Endothelial cell of umbilical vein (primary cell): ENCODE data around the gene SH3D19. TPM values are rescaled to one million over a fixed set of nuclear protein-coding genes. Genes with fewer than 3 reads are reported as not detected.

Experiments
- BruUV-seq: library from RNA; stranded (reverse); fragments of 400-500 nt; replicated peaks from 2 replicates; lab custom pipeline; 2021; lab: Mats Ljungman, UMichigan
- CTCF ChIA-PET: fragments of 300-600, 350-600 bp; sonication (Branson Sonifier 250); formaldehyde crosslinking; loops from one replicate; lab custom pipeline; 2021; ENCODE audit warnings: antibody characterized with exemption, inconsistent platforms; lab: Charles Lee
- POLR2A ChIA-PET: fragments of 300-600, 350-600 bp; sonication (Branson Sonifier 250); formaldehyde crosslinking; loops from one replicate; lab custom pipeline; 2021; ENCODE audit warnings: antibody characterized with exemption, inconsistent platforms; lab: Charles Lee
- DNase-seq: peaks from one replicate; pipeline ENCODE4 v3.0.0-alpha.2; 2011; ENCODE audit warnings: low read depth, low spot score
- FAIRE-seq: peaks from 2 replicates; lab custom pipeline; 2011; peaks lifted over from hg19 to GRCh38; lab: Jason Lieb, UNC
- H2AFZ ChIP-seq: 2 replicates; pipeline ENCODE4 v1.6.0; 2012; ENCODE audit warnings: low read depth, low read length, control low read depth, inconsistent platforms
- H3K27ac ChIP-seq: 2 replicates; pipeline ENCODE4 v1.5.1; 2011; ENCODE audit warnings: low read depth, mild to moderate bottlenecking, control low read depth, low read length, moderate library complexity; ENCODE audit not compliant: insufficient read depth
- H3K27me3 ChIP-seq, 2 experiments: 2 replicates each; pipeline versions ENCODE4 v1.6.0 to v1.6.1; 2011; ENCODE audit warnings: low read length in 2 of 2, mixed read lengths in 1 of 2; ENCODE audit not compliant: control insufficient read depth in 2 of 2, insufficient read depth in 2 of 2
- H3K36me3 ChIP-seq, 2 experiments: 2 replicates in 1 of 2; 3 replicates in 1 of 2; pipeline ENCODE4 v1.5.1; 2011; ENCODE audit warnings: low read length in 2 of 2, mild to moderate bottlenecking in 1 of 2, moderate library complexity in 1 of 2; ENCODE audit not compliant: control insufficient read depth in 2 of 2, insufficient read depth in 2 of 2; ENCODE audit errors: extremely low read depth in 1 of 2
- H3K4me1 ChIP-seq: 3 replicates; pipeline ENCODE4 v1.5.1; 2011; ENCODE audit warnings: mild to moderate bottlenecking, low read length; ENCODE audit not compliant: control insufficient read depth, insufficient read depth; ENCODE audit errors: extremely low read depth
- H3K4me2 ChIP-seq: 2 replicates; pipeline ENCODE4 v1.6.1; 2011; ENCODE audit warnings: low read length, control low read depth, mixed read lengths; ENCODE audit not compliant: insufficient read depth
- H3K4me3 ChIP-seq, 3 experiments: fragments of 200-600 bp in 1 of 3; sonication (generic), shearing (Covaris generic) in 1 of 3; replicated peaks in 1 of 3; 2 replicates each; pipeline ENCODE4 v1.5.1; 2011 to 2016; ENCODE audit warnings: control low read depth in 3 of 3, low read length in 3 of 3, mild to moderate bottlenecking in 2 of 3, inconsistent platforms in 1 of 3, low read depth in 1 of 3, moderate library complexity in 1 of 3; ENCODE audit not compliant: insufficient read depth in 1 of 3
- H3K79me2 ChIP-seq: 2 replicates; pipeline ENCODE4 v1.6.0; 2012; ENCODE audit warnings: low read length, inconsistent platforms; ENCODE audit not compliant: control insufficient read depth, insufficient read depth
- H3K9ac ChIP-seq: replicated peaks from 2 replicates; pipeline ENCODE3; 2011; ENCODE audit warnings: low read length, control low read depth; ENCODE audit not compliant: insufficient read depth; ENCODE audit errors: extremely low read depth
- H3K9me1 ChIP-seq: replicated peaks from 3 replicates; pipeline ENCODE4 v1.6.0; 2011; ENCODE audit warnings: mild to moderate bottlenecking, low read length; ENCODE audit not compliant: control insufficient read depth, insufficient read depth; ENCODE audit errors: extremely low read depth
- H3K9me3 ChIP-seq: replicated peaks from 2 replicates; pipeline ENCODE4 v1.5.1; 2012; ENCODE audit warnings: low read length, inconsistent platforms; ENCODE audit not compliant: control insufficient read depth, insufficient read depth
- H4K20me1 ChIP-seq: replicated peaks from 2 replicates; pipeline ENCODE3; 2011; ENCODE audit warnings: mild to moderate bottlenecking, low read length; ENCODE audit not compliant: control insufficient read depth, insufficient read depth; ENCODE audit errors: extremely low read depth
- CTCF ChIP-seq, 2 donors: IDR thresholded peaks; 1 replicate in 1 of 2; 2 replicates in 1 of 2; pipeline ENCODE4 v1.5.1; 2011; ENCODE audit warnings: low read length in 2 of 2, mild to moderate bottlenecking in 2 of 2, moderate library complexity in 2 of 2, control low read depth in 1 of 2, inconsistent platforms in 1 of 2, low read depth in 1 of 2; ENCODE audit not compliant: insufficient read depth in 1 of 2; ENCODE audit errors: extremely low read depth in 1 of 2
- EZH2 ChIP-seq: IDR thresholded peaks from 2 replicates; pipeline ENCODE4 v1.6.1; 2012; ENCODE audit warnings: borderline replicate concordance, low read depth, mild to moderate bottlenecking, moderate library complexity, low read length, inconsistent platforms; ENCODE audit not compliant: severe bottlenecking
- FOS ChIP-seq: IDR thresholded peaks from 2 replicates; pipeline ENCODE4 v1.6.1; 2011; ENCODE audit warnings: mild to moderate bottlenecking, low read length, moderate library complexity, borderline replicate concordance; ENCODE audit not compliant: insufficient read depth
- GATA2 ChIP-seq: IDR thresholded peaks from 2 replicates; pipeline ENCODE4 v1.7.0; 2011; ENCODE audit warnings: low read depth, mild to moderate bottlenecking, moderate library complexity, mixed read lengths, low read length; ENCODE audit not compliant: insufficient read length, insufficient read depth
- JUN ChIP-seq: IDR thresholded peaks from 2 replicates; pipeline ENCODE4 v1.6.1; 2011; ENCODE audit warnings: borderline replicate concordance, low read depth; ENCODE audit not compliant: insufficient read length, insufficient read depth
- MAX ChIP-seq: IDR thresholded peaks from 2 replicates; pipeline ENCODE4 v1.6.1; 2011; ENCODE audit not compliant: insufficient read depth, insufficient read length
- MYC ChIP-seq: IDR thresholded peaks from one replicate; pipeline ENCODE4 v1.6.1; 2011; ENCODE audit warnings: mild to moderate bottlenecking, low read depth, low read length
- POLR2A ChIP-seq: IDR thresholded peaks from 2 replicates; pipeline ENCODE4 v1.6.1; 2012; ENCODE audit warnings: low read depth, mild to moderate bottlenecking, control low read depth, low read length
- POLR2AphosphoS5 ChIP-seq: IDR thresholded peaks from 2 replicates; pipeline ENCODE4 v1.6.1; 2012; ENCODE audit warnings: low read depth, mild to moderate bottlenecking, control low read depth, low read length, moderate library complexity; ENCODE audit not compliant: insufficient read depth
- dilution Hi-C: fragments of 300-500 bp; cut with MboI; formaldehyde crosslinking; loops from one replicate; pipeline ENCODE4 v1.15.0; 2019; ENCODE audit warnings: low sequenced_read_pairs; ENCODE audit not compliant: extremely low pct_ligation_motif_present
- intact Hi-C: fragments of 100-400 bp; cut with micrococcal nuclease; formaldehyde crosslinking; loops from one replicate; pipeline ENCODE4 v1.10.0; 2022
- polyA plus RNA-seq, 4 experiments: library from polyadenylated mRNA; depleted of rRNA in 3 of 4; stranded (reverse) in 3 of 4; unstranded in 1 of 4; fragments of >200 nt; gene quantifications; 2 replicates each; pipeline versions ENCODE4 v1.2.1 to v1.2.3, GENCODE V29; 2011 to 2012; ENCODE audit warnings: missing spikeins in 1 of 4
- total RNA-seq: library from RNA; stranded (reverse); gene quantifications from 2 replicates; pipeline ENCODE4 v1.2.3, GENCODE V29; 2021

Gene SH3D19
- total and polyA plus RNA-seq, 2 donors (not counting 3 experiments of a cell fraction or from before 2014, with no cell fraction given): 37.5 to 92.8 TPM

DNA sequence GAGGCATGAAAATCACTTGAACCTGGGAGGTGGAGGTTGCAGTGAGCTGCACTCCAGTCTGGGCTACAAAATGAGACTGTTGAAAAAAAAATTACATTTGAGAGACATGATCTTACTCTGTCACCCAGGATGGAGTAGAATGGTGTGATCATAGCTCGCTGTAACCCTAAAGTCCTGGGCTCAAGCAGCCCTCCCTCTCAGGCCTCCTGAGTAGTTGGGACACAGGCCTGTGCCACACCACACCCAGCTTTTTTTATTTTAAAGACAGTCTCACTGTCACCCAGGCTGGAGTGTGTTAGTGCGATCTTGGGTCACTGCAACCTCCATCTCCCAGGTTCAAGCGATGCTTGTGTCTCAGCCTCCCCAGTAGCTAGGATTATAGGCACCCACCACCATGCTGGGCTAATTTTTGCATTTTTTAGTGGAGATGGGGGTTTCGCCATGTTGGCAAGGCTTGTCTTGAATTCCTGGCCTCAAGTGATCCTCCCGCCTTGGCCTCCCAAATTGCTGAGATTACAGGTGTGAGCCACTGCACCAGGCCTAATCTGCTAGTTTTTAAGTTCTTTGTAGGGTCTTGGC lies 219.9 kb downstream of the SH3D19 start:
- DNase-seq (no peak), FAIRE-seq (no peak)
- peaks cover 19 to 22% of the 10 kb centered on the region in 2 experiments for H3K36me3 ChIP-seq
- TF ChIP-seq JUN: no peak
- peak; percentile 54 for TF ChIP-seq POLR2AphosphoS5
- TF ChIP-seq POLR2A: peak; percentile 78
- no peak overlapping the region for H3K27ac ChIP-seq
- peaks cover 4% of the 10 kb centered on the region for H4K20me1 ChIP-seq
- peaks cover 27% of the 10 kb centered on the region for H3K79me2 ChIP-seq
- ChIA-PET CTCF (interaction anchor here (1.2 to 2.2 kb wide), 3 partner anchors 9 to 499 kb away, joined by 3 to 8 read pairs (median 3); no protein-coding TSS in a partner anchor), POLR2A (no interaction called here)
- intact Hi-C loops: no loop called here
- no peaks in the 10 kb centered on the region for H3K27me3 ChIP-seq
- no peak overlapping the region for H3K9ac ChIP-seq
- no peaks in the 10 kb centered on the region for H3K9me3 ChIP-seq
- BruUV-seq: no TSS peak
- no peak overlapping the region for H2AFZ ChIP-seq
- dilution Hi-C loops: no loop called here
- H3K4me3 ChIP-seq: no peak overlapping the region
- H3K9me1 ChIP-seq: no peaks in the 10 kb centered on the region
- no peak overlapping the region for H3K4me2 ChIP-seq
- H3K4me1 ChIP-seq: peaks cover 14% of the 10 kb centered on the region

DNA sequence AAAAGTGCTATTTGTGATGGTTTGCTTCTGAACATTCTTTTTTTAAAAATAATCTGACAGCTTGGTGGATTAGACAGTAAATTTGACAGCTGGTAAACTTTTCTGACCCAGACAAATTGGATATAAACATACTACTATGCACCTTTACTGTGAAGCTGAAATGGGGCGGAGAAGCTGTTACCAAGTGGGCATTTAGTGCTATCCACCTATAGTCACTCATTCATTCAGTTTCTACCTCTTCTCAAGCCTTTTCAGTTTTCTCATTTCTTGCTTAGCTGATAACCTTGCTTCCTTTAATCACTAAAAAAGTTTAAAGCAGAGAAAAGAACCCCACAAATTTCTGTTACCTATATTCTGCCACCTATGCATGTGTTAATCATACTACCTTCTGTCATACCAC lies 220.8 kb downstream of the SH3D19 start:
- Histone ChIP-seq H3K27me3 (no peaks in the 10 kb centered on the region), H3K36me3 (peaks cover 19 to 22% of the 10 kb centered on the region in 2 experiments), H3K27ac (no peak overlapping the region), H3K4me1 (peaks cover 14% of the 10 kb centered on the region), H3K9me1 (no peaks in the 10 kb centered on the region), H3K79me2 (peaks cover 37% of the 10 kb centered on the region), H4K20me1 (peaks cover 4% of the 10 kb centered on the region), H3K9ac (no peak overlapping the region), H3K4me2 (no peak overlapping the region), H3K9me3 (no peaks in the 10 kb centered on the region), H2AFZ (no peak overlapping the region), H3K4me3 (no peak overlapping the region)
- FAIRE-seq (no peak), DNase-seq (no peak)
- dilution Hi-C loops: no loop called here
- ChIA-PET CTCF (interaction anchor here (1.5 to 2.2 kb wide), 2 partner anchors 13 to 500 kb away, joined by 3 to 8 read pairs; no protein-coding TSS in a partner anchor), POLR2A (no interaction called here)
- BruUV-seq: no TSS peak
- intact Hi-C loops: no loop called here
- TF ChIP-seq EZH2: no peak
- TF ChIP-seq POLR2AphosphoS5: no peak
- TF ChIP-seq GATA2: no peak
- no peak for TF ChIP-seq CTCF (IDR thresholded peaks at IDR 0.05; ENCODE audit: extremely low read depth in 1 of 2, insufficient read depth in 1 of 2, low read depth in 1 of 2, low read length in 2 of 2)
- no peak for TF ChIP-seq JUN
- no peak for TF ChIP-seq MAX
- TF ChIP-seq MYC: no peak
- no peak for TF ChIP-seq POLR2A
- no peak for TF ChIP-seq FOS
